Hepatocyte (in vitro differentiated cells): Measurements from ENCODE around the gene AMHR2. TPM values are rescaled to one million over a fixed set of nuclear protein-coding genes. Genes with fewer than 3 reads are reported as not detected.

Experiments used
- DNase-seq: peaks from one replicate; pipeline ENCODE4 v3.0.0-alpha.2; 2016; ENCODE audit warnings: low spot score
- H2AFZ ChIP-seq: fragments of 200-600 bp; sonication (generic); 2 replicates; pipeline ENCODE4 v1.6.0; 2016; ENCODE audit warnings: antibody characterized with exemption, mild to moderate bottlenecking
- H3K27ac ChIP-seq: fragments of 200-600 bp; sonication (generic); 2 replicates; pipeline ENCODE4 v1.5.1; 2016; ENCODE audit warnings: mild to moderate bottlenecking
- H3K27me3 ChIP-seq: fragments of 200-600 bp; sonication (generic); 2 replicates; pipeline ENCODE4 v1.6.1; 2016
- H3K36me3 ChIP-seq: fragments of 200-600 bp; sonication (generic); replicated peaks from 2 replicates; pipeline ENCODE4 v1.5.1; 2016; ENCODE audit warnings: low read depth; ENCODE audit not compliant: insufficient read depth
- H3K4me1 ChIP-seq: fragments of 200-600 bp; sonication (generic); 2 replicates; pipeline ENCODE4 v1.5.1; 2016; ENCODE audit warnings: mild to moderate bottlenecking, moderate library complexity; ENCODE audit not compliant: insufficient read depth
- H3K4me2 ChIP-seq: fragments of 200-600 bp; sonication (generic); 2 replicates; pipeline ENCODE4 v1.6.0; 2016
- H3K4me3 ChIP-seq: fragments of 200-600 bp; sonication (generic); 2 replicates; pipeline ENCODE4 v1.5.1; 2016; ENCODE audit warnings: mild to moderate bottlenecking
- H3K79me2 ChIP-seq: fragments of 200-600 bp; sonication (generic); 2 replicates; pipeline ENCODE4 v1.6.0; 2017; ENCODE audit warnings: mild to moderate bottlenecking
- H3K9me2 ChIP-seq: fragments of 200-600 bp; sonication (generic); replicated peaks from 2 replicates; pipeline ENCODE4 v1.6.0; 2017; ENCODE audit warnings: mild to moderate bottlenecking; ENCODE audit not compliant: insufficient read depth
- H3K9me3 ChIP-seq: fragments of 200-600 bp; sonication (generic); 2 replicates; pipeline ENCODE4 v1.5.1; 2016; ENCODE audit warnings: low read depth, mild to moderate bottlenecking
- H4K20me1 ChIP-seq: fragments of 200-600 bp; sonication (generic); 2 replicates; pipeline ENCODE4 v1.6.0; 2016; ENCODE audit warnings: mild to moderate bottlenecking; ENCODE audit not compliant: insufficient read depth, poor library complexity, severe bottlenecking
- EZH2 ChIP-seq: fragments of 200-600 bp; sonication (generic); IDR thresholded peaks from 2 replicates; pipeline ENCODE4 v1.6.1; 2016; ENCODE audit warnings: antibody characterized with exemption, mild to moderate bottlenecking, borderline replicate concordance
- EZH2phosphoT487 ChIP-seq: fragments of 200-600 bp; sonication (generic); IDR thresholded peaks from one replicate; pipeline ENCODE4 v1.6.1; 2018; ENCODE audit warnings: antibody characterized with exemption, mild to moderate bottlenecking, low read depth, moderate library complexity; ENCODE audit not compliant: unreplicated experiment, severe bottlenecking
- WGBS: methylation state at CpG from one replicate; pipeline ENCODE4 v1.1.6; 2016; ENCODE audit warnings: low lambda C conversion rate; ENCODE audit errors: missing lambda C conversion rate; 5-methylcytosine and 5-hydroxymethylcytosine counted together
- polyA plus RNA-seq: library from polyadenylated mRNA; unstranded; fragments of >200 nt; fragmentation: Nextera tagmentation; extraction: Ambion mirVana; gene quantifications from 2 replicates; pipeline ENCODE4 v1.2.1, GENCODE V29; 2016
- total RNA-seq: library from RNA; depleted of rRNA; stranded (reverse); fragments of >200 nt; gene quantifications from 2 replicates; pipeline ENCODE4 v1.2.3, GENCODE V29; 2014
- TF ChIP-seq, protein P1 (sequence below): fragments of 200-600 bp; sonication (generic); IDR thresholded peaks from 2 replicates; pipeline ENCODE4 v1.5.1; 2016; ENCODE audit warnings: antibody characterized with exemption, mild to moderate bottlenecking; ENCODE audit not compliant: poor library complexity

Gene AMHR2
- total and polyA plus RNA-seq, 2 experiments from 2014 or later, result 6.4 to 16.9 TPM

DNA sequence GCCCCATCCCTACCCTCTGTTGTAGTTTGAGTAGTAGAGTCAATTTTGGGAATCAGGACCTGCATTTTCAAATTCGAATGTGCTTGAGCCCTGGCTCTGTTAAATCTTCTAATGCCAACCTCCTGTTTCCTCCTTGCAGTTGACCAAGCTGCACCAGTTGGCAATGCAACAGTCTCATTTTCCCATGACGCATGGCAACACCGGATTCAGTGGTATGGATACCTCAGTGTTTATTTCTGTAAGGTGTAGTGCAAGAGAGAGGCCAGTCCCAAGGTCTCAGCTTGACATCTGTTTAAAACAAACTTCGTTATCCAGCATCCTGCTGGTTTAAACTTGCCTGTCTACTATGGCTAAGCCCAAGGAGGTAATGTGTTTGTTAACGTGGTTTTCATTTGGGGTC lies 43.4 kb downstream of the AMHR2 start:
- no peak overlapping the region for H3K27ac ChIP-seq
- TF ChIP-seq EZH2phosphoT487 (no peak), EZH2 (no peak)
- TF ChIP-seq, protein P1, sequence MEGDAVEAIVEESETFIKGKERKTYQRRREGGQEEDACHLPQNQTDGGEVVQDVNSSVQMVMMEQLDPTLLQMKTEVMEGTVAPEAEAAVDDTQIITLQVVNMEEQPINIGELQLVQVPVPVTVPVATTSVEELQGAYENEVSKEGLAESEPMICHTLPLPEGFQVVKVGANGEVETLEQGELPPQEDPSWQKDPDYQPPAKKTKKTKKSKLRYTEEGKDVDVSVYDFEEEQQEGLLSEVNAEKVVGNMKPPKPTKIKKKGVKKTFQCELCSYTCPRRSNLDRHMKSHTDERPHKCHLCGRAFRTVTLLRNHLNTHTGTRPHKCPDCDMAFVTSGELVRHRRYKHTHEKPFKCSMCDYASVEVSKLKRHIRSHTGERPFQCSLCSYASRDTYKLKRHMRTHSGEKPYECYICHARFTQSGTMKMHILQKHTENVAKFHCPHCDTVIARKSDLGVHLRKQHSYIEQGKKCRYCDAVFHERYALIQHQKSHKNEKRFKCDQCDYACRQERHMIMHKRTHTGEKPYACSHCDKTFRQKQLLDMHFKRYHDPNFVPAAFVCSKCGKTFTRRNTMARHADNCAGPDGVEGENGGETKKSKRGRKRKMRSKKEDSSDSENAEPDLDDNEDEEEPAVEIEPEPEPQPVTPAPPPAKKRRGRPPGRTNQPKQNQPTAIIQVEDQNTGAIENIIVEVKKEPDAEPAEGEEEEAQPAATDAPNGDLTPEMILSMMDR, result no peak
- H3K79me2 ChIP-seq, result peaks cover 97% of the 10 kb centered on the region
- H3K4me2 ChIP-seq, result no peak overlapping the region
- H3K36me3 ChIP-seq, result no peaks in the 10 kb centered on the region
- no peaks in the 10 kb centered on the region for H3K27me3 ChIP-seq
- no peak for DNase-seq
- WGBS, result 83% methylated on average over 5 of the region's 5 CpGs
- H3K4me1 ChIP-seq, result no peaks in the 10 kb centered on the region
- H3K4me3 ChIP-seq, result no peak overlapping the region
- no peak overlapping the region for H2AFZ ChIP-seq
- H3K9me3 ChIP-seq, result no peaks in the 10 kb centered on the region
- no peaks in the 10 kb centered on the region for H3K9me2 ChIP-seq
- H4K20me1 ChIP-seq, result peaks cover 83% of the 10 kb centered on the region

DNA sequence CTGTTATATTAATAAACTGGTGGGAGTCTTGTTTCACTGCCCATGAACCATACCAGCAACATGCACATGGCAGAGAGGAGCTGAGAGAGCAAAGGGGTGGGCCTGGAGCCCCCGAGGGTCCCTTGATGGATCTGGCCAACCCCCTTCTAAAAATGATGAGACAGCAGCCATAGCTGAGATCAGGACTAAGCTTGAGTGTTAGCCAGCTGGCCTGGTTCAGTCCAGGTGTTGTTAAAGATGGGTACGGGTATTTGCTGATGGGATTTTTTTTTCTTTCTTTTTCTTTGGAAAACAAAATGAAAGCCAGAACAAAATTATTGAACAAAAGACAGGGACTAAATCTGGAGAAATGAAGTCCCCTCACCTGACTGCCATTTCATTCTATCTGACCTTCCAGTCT lies 44.2 kb downstream of the AMHR2 start:
- no peaks in the 10 kb centered on the region for H3K9me2 ChIP-seq
- no peak overlapping the region for H2AFZ ChIP-seq
- TF ChIP-seq EZH2 (no peak), EZH2phosphoT487 (no peak)
- TF ChIP-seq, protein P1, result no peak
- no peaks in the 10 kb centered on the region for H3K27me3 ChIP-seq
- no peaks in the 10 kb centered on the region for H3K9me3 ChIP-seq
- peaks cover 97% of the 10 kb centered on the region for H3K79me2 ChIP-seq
- H3K36me3 ChIP-seq, result no peaks in the 10 kb centered on the region
- H3K4me1 ChIP-seq, result no peaks in the 10 kb centered on the region
- H4K20me1 ChIP-seq, result peaks cover 83% of the 10 kb centered on the region
- no peak for DNase-seq
- 88% methylated on average over 2 of the region's 2 CpGs for WGBS
- no peak overlapping the region for H3K4me2 ChIP-seq
- H3K4me3 ChIP-seq, result no peak overlapping the region
- H3K27ac ChIP-seq, result no peak overlapping the region

DNA sequence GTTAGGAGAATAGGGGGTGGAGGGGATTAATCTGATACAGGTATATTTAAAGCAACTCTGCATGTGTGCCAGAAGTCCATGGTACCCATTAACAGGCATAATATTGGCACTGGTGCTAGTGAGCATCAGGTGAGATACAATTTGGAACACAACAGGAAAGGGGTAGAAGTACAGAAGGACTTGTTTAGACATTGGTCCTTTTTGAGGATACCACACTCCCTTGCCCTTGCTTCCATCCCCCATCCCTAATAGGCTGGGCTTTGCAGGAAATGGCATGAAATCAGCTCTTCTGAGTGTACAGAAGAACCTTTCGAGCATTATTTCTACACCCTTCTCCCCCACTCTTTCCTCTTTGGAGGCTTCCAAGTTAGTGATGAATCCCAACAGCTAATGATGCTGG lies 44.6 kb downstream of the AMHR2 start:
- Histone ChIP-seq H3K27me3 (no peaks in the 10 kb centered on the region), H3K9me2 (no peaks in the 10 kb centered on the region), H3K9me3 (no peaks in the 10 kb centered on the region), H2AFZ (no peak overlapping the region), H3K4me1 (no peaks in the 10 kb centered on the region), H3K36me3 (no peaks in the 10 kb centered on the region), H3K4me3 (no peak overlapping the region), H3K4me2 (no peak overlapping the region), H3K27ac (no peak overlapping the region), H3K79me2 (peaks cover 97% of the 10 kb centered on the region), H4K20me1 (peaks cover 83% of the 10 kb centered on the region)
- DNase-seq, result no peak
- 92% methylated on average over 1 of the region's 1 CpG for WGBS
- no peak for TF ChIP-seq EZH2phosphoT487
- TF ChIP-seq EZH2, result no peak

DNA sequence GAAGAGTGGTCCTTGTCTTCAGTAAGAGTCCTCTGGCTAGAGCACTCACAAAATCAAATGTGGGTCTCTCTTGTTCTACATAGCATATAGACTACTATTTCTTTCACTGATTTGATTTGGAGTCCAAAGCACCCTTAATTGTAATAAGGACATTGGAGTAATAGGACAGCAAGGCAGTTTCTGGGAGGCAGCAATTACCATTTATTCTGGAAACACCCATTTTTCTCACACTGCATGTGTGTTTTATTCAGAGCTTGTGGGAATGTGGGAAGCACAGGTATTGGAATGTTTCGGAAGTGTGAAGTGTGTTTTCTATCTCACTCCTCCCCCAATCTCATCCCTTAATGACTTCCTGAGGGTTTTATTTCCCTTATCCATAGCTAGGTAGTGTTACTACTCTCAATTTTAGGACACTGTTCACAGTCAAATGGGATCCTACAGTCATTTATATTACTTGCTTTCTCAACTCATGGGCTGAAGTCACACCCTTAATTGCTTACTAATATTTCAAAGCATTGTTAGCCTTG lies 48.5 kb downstream of the AMHR2 start:
- H3K9me3 ChIP-seq, result no peaks in the 10 kb centered on the region
- H3K4me3 ChIP-seq, result no peak overlapping the region
- peaks cover 8% of the 10 kb centered on the region for H3K36me3 ChIP-seq
- no peak overlapping the region for H2AFZ ChIP-seq
- H3K9me2 ChIP-seq, result no peaks in the 10 kb centered on the region
- no peak for DNase-seq
- peaks cover 97% of the 10 kb centered on the region for H3K79me2 ChIP-seq
- no peak overlapping the region for H3K4me2 ChIP-seq
- peaks cover 10% of the 10 kb centered on the region for H3K4me1 ChIP-seq
- 72% methylated on average over 1 of the region's 1 CpG for whole genome bisulfite sequencing
- TF ChIP-seq EZH2, result no peak
- TF ChIP-seq EZH2phosphoT487, result no peak
- TF ChIP-seq, protein P1, result no peak
- H4K20me1 ChIP-seq, result peaks cover 83% of the 10 kb centered on the region
- no peaks in the 10 kb centered on the region for H3K27me3 ChIP-seq
- no peak overlapping the region for H3K27ac ChIP-seq
